ENCODE results near the gene ANKRD27.

DNA sequence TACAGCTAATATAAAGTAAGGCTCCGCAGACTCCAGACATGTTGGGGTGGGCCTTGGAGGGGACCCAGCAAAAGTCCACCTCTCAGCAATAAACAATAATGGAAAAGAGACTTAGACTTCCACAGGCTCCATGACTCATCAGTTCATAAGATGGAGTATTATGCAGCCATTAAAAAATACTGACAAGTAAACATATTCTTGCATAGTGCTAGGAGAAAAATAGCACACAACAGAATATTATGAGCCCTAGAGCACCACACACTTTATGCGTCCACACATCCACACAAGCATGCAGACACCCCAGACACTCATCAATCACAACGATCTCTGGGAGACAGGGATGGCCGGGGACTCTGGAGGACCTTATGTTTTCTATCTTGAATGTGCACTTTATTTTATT lies 48.0 kb downstream of the ANKRD27 start:
- TF ChIP-seq, protein P1, sequence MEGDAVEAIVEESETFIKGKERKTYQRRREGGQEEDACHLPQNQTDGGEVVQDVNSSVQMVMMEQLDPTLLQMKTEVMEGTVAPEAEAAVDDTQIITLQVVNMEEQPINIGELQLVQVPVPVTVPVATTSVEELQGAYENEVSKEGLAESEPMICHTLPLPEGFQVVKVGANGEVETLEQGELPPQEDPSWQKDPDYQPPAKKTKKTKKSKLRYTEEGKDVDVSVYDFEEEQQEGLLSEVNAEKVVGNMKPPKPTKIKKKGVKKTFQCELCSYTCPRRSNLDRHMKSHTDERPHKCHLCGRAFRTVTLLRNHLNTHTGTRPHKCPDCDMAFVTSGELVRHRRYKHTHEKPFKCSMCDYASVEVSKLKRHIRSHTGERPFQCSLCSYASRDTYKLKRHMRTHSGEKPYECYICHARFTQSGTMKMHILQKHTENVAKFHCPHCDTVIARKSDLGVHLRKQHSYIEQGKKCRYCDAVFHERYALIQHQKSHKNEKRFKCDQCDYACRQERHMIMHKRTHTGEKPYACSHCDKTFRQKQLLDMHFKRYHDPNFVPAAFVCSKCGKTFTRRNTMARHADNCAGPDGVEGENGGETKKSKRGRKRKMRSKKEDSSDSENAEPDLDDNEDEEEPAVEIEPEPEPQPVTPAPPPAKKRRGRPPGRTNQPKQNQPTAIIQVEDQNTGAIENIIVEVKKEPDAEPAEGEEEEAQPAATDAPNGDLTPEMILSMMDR (IDR thresholded peaks at IDR 0.05), result no peak
- TF ChIP-seq POLR2A (IDR thresholded peaks at IDR 0.05), result no peak

All from heart left ventricle (tissue), 13 donors.